GM15510 (cell line): ENCODE measurements around the gene TP53BP2.

ENCODE experiments used
- POLR2A ChIP-seq: IDR thresholded peaks from 3 replicates; pipeline ENCODE4 v1.6.1; 2011; ENCODE audit warnings: borderline replicate concordance; ENCODE audit not compliant: insufficient read length; ENCODE audit errors: extremely low read depth

The TP53BP2 gene

DNA sequence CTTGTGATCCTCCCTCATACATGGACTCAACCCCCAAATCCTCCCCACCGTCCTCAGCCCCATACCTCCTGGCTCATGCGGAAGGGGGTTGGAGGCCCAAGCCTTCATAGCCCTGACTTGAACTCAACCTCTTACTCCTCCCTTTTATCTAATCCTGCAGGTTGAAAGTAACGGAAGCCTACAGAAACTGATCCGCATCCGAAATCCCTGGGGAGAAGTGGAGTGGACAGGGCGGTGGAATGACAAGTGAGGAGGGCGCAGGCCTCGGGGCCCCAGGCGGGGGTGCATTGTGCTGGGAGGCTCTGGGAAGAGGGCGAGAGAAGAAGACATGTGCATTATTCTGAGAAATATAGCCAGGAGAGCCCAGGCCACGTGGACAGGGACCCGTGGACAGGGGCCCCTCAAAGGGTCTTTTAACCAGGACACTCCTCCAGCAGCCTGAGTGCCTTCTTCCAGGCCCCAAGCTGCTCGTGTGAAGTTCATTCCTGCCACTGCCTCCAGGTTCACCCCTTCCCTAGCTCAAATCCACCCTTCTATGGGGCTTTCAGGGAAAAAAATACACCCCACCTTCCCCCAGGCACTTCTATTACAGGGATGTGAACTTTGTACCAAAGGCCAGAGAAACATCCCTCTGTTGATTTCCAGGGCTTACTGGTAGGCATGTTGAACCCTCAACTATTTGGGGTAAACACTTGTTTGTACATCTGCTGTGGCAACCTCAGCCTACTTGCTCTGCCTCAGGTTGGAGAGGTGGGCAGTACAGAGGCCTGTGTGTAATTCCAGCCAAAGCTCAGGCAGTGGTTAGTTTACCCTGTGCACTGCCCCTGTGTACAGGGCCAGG is 94.8 kb downstream of the TP53BP2 start:
- no peak for TF ChIP-seq POLR2A

- no peak for TF ChIP-seq POLR2A
Observed at GRCh38 chr1:223748773-223749733, 96.7 kb downstream of the TP53BP2 start.

DNA sequence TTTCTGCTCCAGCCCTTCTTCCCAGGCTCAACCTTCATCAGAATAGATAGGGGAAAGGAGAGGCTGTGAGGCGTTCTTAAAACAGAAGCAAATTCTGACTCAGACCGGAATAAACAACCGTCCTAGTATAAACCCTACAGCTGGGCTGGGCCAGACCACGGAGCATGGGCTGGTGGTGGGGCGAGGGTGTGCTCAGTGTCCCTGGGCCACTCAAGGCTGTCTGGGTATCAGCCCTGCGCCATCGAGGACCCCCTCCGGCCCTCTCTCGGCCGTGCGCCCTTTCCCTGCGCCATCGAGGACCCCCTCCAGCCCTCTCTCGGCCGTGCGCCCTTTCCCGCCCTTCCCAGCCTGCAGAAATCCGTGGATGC is 97.4 kb downstream of the TP53BP2 start:
- TF ChIP-seq POLR2A, result no peak

GRCh38 chr1:223747838-223748335 is 97.9 kb downstream of the TP53BP2 start:
- TF ChIP-seq POLR2A, result no peak

DNA sequence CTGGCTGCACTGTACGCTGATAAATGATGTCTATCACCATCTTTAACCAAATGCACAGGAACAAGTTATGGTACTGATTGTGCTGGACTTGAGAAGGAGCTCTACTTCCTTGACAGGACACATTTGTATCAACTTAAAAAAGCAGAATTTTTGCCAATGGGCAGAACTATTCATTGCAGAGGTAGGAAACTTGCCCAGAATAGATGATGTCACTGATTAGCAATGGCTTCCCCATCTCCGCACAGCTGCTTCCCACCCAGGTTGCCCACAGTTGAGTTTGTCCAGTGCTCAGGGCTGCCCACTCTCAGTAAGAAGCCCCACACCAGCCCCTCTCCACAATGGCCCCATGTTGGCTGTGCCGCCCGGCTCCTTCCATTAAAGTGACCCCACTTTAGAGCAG is 100.0 kb downstream of the TP53BP2 start:
- no peak for TF ChIP-seq POLR2A

GRCh38 chr1:223742856-223743517 is 102.8 kb downstream of the TP53BP2 start:
- no peak for TF ChIP-seq POLR2A

DNA sequence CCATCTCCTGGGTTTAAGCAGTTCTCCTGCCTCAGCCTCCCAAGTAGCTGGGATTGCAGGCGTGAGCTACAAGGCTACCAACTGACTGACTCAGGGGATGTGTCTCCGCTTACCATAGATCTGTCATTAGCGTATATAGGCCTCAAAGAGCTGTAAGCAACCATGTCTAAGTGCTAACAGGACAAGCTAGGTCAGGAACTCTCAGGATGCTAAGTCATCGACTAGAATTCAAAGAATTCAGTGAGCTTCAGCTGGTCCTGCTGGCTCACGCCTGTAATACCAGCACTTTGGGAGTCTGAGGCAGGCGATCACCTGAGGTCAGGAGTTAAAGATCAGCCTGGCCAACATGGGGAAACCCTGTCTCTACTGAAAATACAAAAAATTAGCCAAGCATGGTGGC is 103.9 kb downstream of the TP53BP2 start:
- TF ChIP-seq POLR2A, result no peak

- no peak for TF ChIP-seq POLR2A
Observed at GRCh38 chr1:223739366-223740037, 106.2 kb downstream of the TP53BP2 start.

- no peak for TF ChIP-seq POLR2A
Observed at GRCh38 chr1:223738465-223739365, 107.0 kb downstream of the TP53BP2 start.

DNA sequence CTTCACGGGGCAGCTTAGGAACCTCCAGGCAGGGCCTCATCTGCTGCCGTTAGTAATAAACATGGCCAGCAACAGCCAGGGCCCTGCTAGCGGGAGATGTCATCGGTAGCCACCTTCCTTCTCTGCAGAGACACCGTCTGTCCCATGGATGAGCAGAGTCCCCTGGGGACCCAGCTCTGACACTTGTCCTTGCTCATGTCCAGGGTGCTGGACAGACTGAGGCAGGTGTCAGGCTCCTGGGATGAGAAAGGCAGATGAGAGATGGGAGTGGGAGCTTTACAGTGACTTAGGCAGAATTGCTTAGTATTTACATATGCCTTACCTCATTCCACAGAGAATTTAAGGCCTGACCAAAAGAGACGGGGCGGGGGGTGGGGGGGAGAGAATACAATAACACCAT is 108.4 kb downstream of the TP53BP2 start:
- no peak for TF ChIP-seq POLR2A

DNA sequence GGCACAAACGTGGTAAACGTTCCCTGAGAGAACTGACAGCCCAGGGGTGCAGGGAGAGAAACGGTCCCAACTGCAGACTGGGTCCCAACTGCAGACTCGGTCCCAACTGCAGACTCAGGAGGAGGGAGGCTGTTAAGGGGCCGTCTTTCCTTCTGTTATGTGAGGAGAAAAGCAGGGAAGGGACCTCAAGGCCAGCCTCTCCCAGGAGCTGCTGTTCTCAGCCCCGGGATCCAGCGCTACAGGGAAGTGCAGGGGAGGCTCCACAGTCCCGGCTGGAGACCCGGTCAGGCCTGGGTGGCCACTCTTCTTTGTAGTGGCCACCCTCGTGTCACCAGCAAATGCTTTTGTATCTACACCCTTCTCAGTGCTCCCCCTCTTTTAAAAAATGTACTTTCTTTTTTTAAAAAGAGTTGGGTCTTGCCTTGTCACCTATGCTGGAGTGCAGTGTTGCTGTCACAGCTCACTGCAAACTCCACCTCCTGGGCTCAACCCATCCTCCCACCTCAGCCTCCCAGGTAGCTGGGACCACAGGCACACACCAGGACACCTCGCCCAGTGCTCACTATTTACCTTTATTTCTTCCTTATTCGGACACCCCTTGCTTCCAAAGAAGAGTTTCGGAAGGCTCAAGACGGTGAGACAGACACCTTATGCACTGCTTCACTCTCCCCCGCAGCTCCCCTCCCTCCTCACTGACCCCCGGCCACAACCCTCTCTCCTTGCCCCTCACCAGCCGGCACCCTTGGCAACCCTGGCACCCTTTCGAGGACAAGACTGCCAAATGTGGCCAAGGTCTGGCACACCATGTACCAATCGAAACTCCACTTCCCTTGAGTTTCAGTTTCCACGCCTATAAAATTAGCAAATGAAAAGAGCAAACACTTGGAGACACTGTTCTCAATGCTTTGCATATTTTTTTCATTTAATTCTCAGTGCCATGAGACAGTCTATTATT is 111.6 kb downstream of the TP53BP2 start:
- TF ChIP-seq POLR2A, result no peak
